Epithelial cell of prostate (primary cell): ENCODE results near the gene SLC22A3.
"Not testable (repeated sequence)": the region's sequence is repeated elsewhere in the genome, so short reads cannot be mapped to it uniquely, and the experiment has no call there.

Experiments used
- DNase-seq: peaks from one replicate; pipeline ENCODE4 v3.0.0-alpha.2; 2011; ENCODE audit warnings: low read depth, low spot score
- H3K27ac ChIP-seq: fragments of 450-650 bp; 2 replicates; pipeline ENCODE4 v1.5.1; 2017; ENCODE audit warnings: mild to moderate bottlenecking

Gene SLC22A3, protein sequence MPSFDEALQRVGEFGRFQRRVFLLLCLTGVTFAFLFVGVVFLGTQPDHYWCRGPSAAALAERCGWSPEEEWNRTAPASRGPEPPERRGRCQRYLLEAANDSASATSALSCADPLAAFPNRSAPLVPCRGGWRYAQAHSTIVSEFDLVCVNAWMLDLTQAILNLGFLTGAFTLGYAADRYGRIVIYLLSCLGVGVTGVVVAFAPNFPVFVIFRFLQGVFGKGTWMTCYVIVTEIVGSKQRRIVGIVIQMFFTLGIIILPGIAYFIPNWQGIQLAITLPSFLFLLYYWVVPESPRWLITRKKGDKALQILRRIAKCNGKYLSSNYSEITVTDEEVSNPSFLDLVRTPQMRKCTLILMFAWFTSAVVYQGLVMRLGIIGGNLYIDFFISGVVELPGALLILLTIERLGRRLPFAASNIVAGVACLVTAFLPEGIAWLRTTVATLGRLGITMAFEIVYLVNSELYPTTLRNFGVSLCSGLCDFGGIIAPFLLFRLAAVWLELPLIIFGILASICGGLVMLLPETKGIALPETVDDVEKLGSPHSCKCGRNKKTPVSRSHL

DNA sequence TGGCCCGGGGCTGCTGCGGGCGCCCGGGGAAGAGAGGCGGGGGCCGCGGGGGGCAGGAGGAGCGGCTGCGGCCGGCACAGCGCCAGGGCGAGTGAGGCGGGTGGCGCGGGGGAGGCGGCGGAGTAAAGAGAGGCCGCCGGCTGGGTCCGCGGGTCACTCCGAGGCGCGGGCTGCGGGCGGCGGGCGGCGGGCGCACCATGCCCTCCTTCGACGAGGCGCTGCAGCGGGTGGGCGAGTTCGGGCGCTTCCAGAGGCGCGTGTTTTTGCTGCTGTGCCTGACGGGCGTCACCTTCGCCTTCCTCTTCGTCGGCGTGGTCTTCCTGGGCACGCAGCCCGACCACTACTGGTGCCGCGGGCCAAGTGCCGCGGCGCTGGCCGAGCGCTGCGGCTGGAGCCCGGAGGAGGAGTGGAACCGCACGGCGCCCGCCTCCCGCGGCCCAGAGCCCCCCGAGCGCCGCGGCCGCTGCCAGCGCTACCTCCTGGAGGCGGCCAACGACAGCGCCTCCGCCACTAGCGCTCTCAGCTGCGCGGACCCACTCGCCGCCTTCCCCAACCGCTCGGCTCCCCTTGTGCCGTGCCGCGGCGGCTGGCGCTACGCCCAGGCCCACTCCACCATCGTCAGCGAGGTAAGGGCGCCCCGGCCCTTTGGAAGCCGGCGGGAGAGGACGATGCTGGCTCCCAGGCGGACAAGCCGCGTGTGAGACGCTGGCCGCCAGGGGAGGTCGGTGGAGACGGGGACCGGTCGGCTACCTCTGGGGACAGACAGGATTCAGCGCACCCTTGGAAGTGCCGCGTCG, at the start of gene SLC22A3:
Gene SLC22A3, plus strand, starts transcription at position 156 of the 797 bp plus-strand sequence. Its CDS starts 42 bp downstream, at position 198.
- DNase-seq, result no peak
- no peak within 1 kb of the TSS for H3K27ac ChIP-seq

DNA sequence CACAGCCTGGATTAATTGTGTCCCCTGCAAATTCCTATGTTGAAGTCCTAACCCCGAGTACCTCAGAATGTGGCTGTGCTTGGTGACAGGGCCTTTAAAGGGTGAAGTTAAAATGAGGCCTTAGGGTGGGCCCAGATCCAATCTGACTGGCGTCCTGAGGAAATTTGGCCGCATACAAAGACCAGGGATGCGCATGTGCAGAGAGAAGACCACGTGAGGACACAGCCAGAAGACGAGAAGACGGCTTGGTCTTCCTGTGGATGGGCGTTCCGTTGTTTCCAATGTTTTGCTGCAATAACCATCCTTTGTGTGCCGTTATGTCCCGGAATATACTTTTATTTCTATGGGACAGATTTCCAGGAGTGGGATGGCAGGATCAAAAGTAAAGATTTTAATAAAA, 48.6 kb upstream of the SLC22A3 start:
- no peak for DNase-seq
- peak overlapping the region; percentile 71 for H3K27ac ChIP-seq

DNA sequence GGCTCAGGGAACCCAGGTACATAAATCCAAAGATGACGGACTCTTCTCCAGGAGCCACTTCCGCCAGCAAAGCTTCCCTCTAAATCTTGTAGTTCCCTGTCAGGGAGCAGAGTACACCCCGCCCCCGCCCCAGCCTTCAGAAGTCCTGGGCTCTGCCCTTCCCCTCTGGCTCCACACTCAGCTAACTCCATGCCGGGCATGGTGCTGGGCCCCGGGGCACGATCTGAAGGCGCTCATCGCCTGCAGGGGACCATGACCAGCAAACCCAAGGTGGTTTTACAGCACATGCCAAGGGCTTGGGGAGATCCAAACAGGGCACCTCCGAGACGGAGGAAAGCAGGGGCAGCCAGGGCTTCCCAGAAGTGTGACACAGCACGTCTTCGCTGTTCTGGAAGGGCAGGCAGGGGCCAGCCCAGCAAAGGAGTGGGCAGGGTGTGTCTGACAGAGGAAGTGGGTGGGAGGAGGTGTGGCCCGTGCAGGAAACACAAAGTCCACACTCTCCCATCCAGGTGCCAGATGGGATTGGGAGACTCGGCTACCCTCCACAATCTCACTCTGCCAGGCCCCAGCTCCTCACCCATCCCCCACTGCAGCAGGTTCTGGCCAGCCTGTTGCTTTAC, 48.0 kb upstream of the SLC22A3 start:
- DNase-seq, result no peak
- H3K27ac ChIP-seq, result peak overlapping the region; percentile 71

DNA sequence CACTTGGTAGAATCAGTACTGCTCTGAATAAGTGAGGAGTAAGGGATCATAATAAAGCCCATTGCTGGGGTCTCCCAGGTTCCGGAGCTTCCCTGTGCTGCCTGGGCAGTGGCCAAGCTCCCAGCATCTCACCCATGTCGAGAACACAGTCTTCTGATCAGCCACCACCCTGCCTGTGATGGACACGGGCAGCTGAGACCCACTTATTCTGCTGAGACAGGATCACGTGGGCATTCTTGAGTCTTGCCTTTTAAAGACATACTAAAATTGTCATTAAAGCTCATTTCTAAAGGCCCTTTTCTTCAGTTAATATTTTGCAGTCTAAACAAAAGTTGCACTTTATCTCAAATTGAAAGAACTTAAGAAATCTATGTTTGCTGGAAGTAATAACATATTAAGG, 46.8 kb upstream of the SLC22A3 start:
- H3K27ac ChIP-seq, result no peak overlapping the region
- no peak for DNase-seq

DNA sequence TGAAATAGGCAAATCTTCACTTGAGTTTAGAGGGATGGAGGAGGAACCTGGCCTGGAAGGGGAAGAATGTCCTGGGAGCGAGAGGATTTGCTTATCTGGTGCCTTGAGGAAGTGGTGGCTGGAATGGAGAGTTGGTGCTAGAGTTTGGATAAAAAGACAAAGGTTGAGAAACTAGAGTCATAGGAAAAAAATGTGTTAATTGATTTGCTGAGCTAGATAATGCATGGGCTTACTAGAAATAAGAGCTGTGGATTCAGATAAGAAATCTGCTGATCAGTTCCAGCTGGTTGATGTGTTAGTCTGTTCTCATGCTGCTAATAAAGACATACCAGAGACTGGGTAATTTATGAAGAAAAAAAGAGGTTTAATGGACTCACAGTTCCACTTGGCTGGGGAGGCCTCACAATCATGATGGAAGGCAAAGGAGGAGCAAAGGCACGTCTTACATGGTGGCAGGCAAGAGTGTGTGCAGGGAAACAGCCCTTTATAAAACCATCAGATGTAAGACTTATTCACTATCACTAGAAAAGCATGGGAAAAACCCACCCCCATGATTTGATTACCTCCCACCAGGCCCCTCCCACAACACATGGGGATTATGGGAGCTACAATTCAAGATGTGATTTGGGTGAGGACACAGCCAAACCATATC, 45.6 kb upstream of the SLC22A3 start:
- DNase-seq, H3K27ac ChIP-seq: not testable (repeated sequence)

DNA sequence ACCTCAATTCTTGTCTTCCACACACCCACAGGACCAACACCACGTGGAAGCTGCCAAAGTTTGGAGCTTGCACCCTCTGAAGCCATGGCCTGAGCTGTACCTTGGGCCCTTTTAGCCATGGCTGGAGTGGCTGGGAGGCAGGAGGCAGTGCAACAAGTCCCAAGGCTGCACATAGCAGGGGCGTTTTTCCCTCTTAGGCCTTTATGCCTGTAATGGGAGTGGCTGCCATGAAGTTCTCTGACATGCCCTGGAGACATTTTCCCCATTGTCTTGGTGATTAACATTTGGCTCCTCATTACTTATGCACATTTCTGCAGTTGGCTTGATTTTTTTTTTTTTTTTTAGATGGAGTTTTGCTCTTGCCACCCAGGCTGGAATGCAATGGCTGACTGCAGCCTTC, 44.4 kb upstream of the SLC22A3 start:
- no peak overlapping the region for H3K27ac ChIP-seq
- DNase-seq, result no peak

DNA sequence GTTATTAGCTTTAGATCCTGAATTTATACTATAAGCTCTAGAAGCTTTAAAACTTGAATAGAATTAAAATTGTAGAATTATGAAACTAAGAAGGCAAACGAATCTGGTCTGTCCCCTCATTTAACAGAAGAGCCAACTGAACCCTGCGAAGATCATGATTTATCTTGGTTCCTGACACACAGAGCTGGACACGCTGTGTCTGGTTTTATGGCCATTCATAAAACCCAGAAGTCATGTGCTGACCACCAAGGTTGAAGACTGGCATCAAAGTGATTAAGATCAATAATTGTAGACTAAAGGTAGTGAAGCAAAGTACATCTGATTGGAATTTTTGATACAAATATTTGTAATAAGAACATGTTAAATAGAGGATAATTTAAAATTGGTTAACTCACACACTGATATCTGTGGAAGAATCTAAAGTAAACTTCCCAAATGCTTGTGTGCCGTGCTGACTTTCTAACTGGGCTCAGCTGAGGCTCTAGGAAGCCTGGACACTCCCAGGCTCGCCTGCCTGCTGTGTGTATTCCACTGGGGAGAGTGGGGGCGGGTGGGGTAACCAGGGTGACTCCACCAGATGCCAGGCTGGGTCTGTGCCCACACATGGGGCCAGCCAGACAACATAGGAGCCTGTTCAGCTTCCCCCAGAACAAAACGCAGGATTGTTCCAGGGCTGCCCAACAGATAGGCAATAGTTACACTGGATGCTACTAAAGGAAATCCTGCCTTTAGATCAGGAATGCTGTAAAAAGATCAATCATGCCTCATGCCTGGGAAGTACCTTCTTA, 42.1 kb upstream of the SLC22A3 start:
- no peak overlapping the region for H3K27ac ChIP-seq

DNA sequence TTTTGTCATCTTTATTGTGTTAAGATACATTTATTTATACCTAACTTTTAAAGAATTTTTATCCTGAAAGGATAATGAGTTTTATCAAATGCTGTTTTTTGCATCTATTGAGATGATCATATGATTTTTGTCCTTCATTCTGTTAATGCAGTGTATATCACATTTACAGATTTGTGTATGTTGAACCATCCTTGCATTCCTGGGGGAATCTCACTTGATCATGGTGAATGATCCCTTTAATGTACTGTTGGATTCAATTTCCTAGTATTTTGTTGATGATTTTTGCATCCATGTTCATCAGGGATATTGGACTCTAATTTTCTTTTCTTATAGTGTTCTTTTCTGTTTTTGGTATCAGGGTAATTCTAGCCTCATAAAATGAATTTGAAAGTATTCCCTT, 38.5 kb upstream of the SLC22A3 start:
- H3K27ac ChIP-seq, result no peak overlapping the region
- DNase-seq, result no peak

More for the DNA sequence above, 42.1 kb upstream of the SLC22A3 start:
- no peak for DNase-seq

DNA sequence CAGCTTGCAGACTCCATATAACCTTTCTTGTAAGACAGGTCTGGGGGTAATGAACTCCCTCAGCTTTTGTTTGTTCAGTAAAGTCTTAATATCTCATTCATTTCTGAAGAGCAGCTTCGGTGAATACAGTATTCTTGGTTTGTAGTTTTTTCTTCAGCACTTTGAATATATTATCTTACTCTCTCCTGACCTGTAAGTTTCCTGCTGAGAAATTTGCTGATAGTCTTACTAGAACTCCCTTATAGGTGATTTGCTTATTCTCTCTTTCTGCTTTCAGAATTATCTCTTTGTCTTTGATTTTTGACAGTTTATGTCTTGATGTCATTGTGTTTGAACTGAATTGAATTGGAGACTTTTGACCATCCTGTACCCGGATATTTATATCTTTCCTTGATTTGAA, 35.3 kb upstream of the SLC22A3 start:
- no peak for DNase-seq
- no peak overlapping the region for H3K27ac ChIP-seq

DNA sequence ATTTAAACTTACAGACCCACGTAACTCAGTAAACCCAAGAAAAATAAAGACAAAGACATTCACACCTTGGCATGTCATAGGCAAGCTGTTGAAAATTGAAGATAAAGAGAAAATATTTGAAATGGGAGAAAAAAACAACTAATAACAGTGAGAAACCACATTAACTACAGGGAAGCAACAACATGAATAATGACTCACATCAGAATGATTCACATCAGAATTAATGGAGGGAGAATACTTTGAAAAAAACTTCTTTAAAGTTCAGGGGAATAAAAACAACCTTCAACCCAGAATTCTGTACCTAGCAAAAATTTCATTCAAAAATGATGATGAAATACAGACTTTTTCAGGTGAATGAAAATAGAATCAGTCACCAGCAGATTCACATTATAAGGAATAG, 32.9 kb upstream of the SLC22A3 start:
- DNase-seq, result no peak
- H3K27ac ChIP-seq, result no peak overlapping the region

DNA sequence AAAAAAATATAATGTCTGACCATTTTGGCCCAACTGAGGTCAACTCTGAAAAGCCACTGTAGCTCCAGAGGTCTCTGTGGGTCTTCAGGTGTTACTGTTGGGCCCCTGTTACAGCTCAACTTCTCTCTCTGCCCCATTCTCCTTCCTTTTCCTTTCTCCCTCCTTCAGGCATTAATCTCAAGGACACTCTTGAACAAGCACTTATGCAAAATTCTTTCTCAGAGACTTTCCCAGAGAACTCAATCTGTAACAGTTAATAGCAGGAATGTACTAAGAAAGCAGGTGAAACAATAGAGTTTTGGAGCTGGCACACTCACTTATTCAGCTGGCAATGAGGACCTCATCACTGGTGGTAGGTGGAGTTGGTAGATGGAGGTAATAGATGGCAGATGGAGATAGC, 31.9 kb upstream of the SLC22A3 start:
- H3K27ac ChIP-seq, result no peak overlapping the region
- DNase-seq, result no peak

DNA sequence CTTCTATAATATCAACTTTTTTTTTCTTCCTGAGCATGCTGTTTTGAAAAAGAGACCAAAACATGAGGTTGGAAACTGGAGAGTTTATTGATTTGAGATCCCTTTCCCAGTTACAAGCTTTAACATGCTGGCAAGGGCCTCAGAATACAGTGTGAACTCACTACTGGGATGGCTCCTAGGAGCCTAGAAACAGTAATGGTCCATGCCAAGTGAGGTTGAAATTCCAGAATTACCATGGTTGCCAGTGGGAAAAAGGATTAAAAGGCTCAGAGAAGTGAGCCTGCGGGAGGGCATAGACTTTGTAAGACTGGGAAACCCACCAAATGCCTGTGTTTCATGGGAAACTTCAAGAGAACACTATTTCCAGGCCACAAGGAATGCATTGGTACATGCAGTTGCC, 28.9 kb upstream of the SLC22A3 start:
- DNase-seq, result no peak

DNA sequence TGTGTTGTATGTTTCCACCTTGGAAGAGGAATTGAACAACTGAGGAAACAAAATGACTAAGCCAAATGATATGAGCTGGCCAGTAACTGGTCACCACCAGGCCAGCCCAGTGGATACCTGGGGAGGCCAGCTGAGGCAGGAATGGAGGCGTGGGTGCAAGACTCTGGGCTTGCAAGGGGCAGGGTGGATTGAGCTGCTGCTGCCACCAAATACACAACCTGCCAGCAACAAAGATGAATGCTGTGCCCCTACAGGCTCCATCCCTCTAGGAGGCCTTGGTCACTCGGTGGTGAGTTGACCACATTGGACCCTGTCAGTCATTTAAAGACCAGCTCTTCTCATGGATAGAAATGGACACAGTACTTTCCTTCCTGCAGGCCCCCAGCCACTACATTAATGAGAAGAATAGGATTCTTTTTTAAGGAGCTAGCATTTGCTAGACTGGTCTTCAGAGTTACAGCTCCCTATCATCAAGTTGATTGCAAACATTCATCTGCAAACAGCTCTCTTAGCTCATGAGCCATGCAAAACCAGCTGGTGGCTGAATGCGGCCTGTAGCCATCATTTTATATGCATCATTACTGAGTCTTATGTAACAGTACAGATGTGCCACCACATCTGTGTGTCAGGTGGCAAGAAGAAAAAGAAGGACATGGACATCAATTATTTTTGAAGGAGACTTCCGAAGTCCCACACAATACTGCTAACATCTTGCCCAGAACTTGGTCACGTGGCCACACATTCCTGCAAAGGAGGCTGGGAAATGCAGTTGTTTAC, 26.3 kb upstream of the SLC22A3 start:
- H3K27ac ChIP-seq, result no peak overlapping the region
- no peak for DNase-seq

More for the DNA sequence above, 28.9 kb upstream of the SLC22A3 start:
- no peak overlapping the region for H3K27ac ChIP-seq

DNA sequence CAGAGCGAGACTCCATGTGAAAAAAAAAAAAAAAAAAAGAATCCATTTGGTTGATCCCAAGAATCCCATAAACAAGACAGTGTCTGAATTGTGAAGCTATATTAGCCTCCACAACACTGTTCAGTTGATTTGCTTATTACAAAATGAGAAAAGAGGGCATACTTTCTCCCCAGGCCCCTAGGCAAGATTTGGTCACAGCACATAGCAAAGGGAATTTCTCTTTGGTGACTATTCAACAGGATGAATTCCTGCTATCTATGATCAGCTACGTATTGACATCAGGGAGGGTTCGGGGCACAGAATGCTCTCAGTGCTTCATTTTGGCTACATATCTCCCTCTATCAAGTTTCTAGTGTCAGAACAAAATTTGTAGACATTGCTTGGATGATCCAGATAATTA, 20.2 kb upstream of the SLC22A3 start:
- H3K27ac ChIP-seq, result no peak overlapping the region
- DNase-seq, result no peak

DNA sequence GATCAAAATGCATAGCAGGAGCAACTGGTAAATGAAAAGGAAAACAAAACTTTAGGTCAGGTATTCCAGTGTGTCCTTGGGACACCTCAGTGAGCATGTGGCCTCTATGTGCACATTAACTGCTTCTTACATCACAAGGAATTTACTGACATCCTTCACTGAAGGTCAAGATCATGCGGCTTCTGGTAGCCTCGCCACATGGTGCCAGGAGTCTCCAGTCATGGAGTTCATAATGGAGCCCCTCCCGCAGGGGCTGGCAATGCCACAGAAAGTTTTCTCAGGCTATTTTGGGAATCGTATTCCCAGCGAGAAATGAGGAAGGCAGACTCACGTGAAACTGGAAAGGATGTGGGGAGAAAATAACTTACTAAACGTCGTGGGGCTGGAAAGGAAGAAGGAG, 19.7 kb upstream of the SLC22A3 start:
- no peak for DNase-seq
- no peak overlapping the region for H3K27ac ChIP-seq

DNA sequence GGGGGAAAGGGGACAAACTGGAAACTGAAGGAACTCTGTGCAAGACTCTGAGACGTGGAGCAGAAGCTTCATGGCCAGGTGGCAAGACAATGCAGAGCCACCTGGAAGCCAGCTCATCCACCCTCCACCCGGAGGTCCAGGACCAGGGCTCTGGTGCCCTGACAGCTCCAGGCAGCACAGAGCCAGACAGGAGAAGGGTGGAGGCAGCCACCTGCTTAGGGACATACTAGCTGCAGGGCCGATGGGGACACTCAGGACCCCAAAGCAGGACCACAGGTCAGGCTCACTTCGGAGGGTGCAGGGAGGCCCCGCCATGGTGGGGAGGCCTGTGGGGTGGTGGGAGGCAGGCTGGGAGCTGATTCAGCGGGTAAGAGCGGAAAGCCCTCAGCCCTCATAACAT, 19.0 kb upstream of the SLC22A3 start:
- H3K27ac ChIP-seq, result no peak overlapping the region
- DNase-seq, result no peak

DNA sequence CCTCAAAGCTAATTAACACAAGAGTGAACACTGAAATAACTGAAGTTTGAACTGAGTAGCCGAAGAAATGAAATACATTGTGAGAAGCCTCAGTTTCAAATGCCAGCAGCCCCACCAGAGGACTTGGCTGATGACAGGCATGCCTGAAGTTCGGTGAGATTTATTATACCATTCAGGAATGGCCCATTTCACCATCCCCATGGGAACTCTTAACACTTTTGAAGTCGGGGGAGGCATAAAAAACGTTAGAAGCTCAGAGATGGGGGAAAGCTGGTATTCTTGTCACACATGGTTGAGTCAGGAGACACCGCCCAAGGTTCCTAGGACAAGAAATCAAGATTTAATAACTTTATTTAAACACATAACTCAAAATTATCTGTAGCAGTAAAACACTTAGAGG, 17.6 kb upstream of the SLC22A3 start:
- no peak for DNase-seq
- no peak overlapping the region for H3K27ac ChIP-seq

DNA sequence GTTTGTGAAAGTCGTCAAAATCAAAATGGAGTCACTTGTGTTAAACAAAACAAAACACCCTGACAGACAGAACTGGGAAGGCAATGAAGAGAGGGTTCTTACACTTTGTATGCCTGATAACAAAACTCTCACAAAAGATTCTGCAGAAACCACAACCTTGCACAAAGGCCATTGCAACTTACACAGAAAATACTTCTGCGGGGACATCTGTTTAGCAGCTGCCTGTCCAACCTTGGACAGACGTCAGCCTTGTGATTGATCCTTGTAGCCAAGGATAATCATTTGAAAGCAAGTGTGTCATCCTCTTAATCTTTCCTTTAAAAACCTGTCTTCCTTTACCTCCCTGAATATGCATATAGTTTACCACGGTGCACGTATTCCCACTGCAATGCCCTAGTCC, 17.0 kb upstream of the SLC22A3 start:
- H3K27ac ChIP-seq, result no peak overlapping the region
- no peak for DNase-seq

DNA sequence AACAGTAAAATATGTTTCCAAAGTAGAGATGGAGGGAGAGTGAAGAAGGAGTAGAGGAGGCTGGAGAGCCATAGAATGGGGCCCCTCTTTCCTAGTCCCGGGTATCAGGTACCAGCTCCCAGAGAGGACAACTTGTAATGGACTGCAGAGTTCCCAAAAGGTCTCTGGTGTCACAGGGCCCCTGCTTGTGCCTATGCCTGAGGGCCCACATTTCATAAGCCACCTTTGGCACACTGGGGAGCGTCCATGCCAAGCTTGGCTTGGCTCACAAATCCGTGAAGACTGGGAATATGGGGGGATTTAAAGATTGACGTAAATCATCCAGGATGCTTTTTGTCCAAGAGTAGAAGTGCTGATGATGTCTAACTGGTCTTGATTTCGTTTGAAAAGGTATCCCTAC, 16.4 kb upstream of the SLC22A3 start:
- no peak for DNase-seq
- H3K27ac ChIP-seq, result no peak overlapping the region
